Parathyroid adenoma (tissue), 2 donors: Measurements from ENCODE around the gene UTF1.

Experiments used
- H2AFZ ChIP-seq: fragments of 300-600 bp; sonication (generic); one replicate; pipeline ENCODE4 v1.7.0; 2017; ENCODE audit warnings: antibody characterized with exemption, mild to moderate bottlenecking
- H3K27ac ChIP-seq: fragments of 300-600 bp; sonication (generic); one replicate; pipeline ENCODE4 v1.7.0; 2017
- H3K27me3 ChIP-seq: fragments of 300-600 bp; sonication (generic); one replicate; pipeline ENCODE4 v1.7.0; 2017; ENCODE audit warnings: low read length; ENCODE audit not compliant: control insufficient read depth, insufficient read depth
- H3K36me3 ChIP-seq: fragments of 300-600 bp; sonication (generic); one replicate; pipeline ENCODE4 v1.7.0; 2017; ENCODE audit warnings: low read length; ENCODE audit not compliant: control insufficient read depth, insufficient read depth
- H3K4me1 ChIP-seq: fragments of 300-600 bp; sonication (generic); one replicate; pipeline ENCODE4 v1.7.0; 2017; ENCODE audit warnings: control low read depth
- H3K4me2 ChIP-seq: fragments of 300-600 bp; sonication (generic); one replicate; pipeline ENCODE4 v1.7.0; 2017; ENCODE audit warnings: low read length
- H3K4me3 ChIP-seq: fragments of 300-600 bp; sonication (generic); one replicate; pipeline ENCODE4 v1.7.0; 2017; ENCODE audit warnings: low read depth, low read length
- H3K79me2 ChIP-seq: fragments of 300-600 bp; sonication (generic); one replicate; pipeline ENCODE4 v1.7.0; 2017; ENCODE audit warnings: control low read depth
- H3K9ac ChIP-seq: fragments of 300-600 bp; sonication (generic); one replicate; pipeline ENCODE4 v1.7.0; 2017; ENCODE audit warnings: mild to moderate bottlenecking
- H3K9me3 ChIP-seq: fragments of 300-600 bp; sonication (generic); one replicate; pipeline ENCODE4 v1.7.0; 2017; ENCODE audit warnings: low read length; ENCODE audit not compliant: control insufficient read depth
- TF ChIP-seq, protein P1 (sequence below): fragments of 300-600 bp; sonication (generic); IDR thresholded peaks from one replicate; pipeline ENCODE4 v1.7.0; 2017; ENCODE audit warnings: antibody characterized with exemption, mild to moderate bottlenecking
- donor health status: primary hyperparathyroidism.

UTF1 gene

DNA sequence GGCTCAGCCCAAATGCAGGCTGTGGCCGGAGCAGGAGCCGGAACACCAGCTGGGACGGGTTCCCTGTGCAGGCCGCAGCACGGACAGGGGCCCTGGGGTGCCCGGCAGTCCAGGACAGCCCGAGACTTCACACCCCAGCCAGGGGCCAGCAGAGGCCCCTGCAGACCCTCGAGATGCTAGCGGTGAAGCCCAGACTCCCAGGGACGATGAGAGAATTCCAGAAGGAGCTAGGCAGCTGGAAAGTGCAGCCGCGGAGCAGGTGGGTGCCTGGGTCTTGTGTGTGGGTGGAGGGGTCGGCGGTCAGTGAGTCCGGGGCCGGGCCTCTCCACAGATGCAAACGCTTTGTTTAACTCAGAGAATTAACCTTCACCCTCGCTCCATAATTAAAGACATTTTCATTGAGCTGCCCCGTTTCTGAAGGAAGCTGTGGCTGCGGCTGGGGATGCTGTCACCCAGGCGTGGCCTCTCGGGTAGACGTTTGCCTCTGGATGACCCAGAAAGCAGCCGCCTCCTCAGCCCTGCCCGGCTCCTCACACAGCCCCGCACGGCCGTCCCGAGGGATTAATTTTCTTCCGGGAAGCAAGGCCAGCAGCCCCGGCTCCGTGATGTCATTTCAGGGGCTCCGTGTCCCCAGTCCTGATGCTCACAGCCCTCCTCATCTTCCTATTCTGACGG lies 43.5 kb upstream of the UTF1 start:
- Histone ChIP-seq H3K79me2 (no peaks in the 10 kb centered on the region), H3K27me3 (no peaks in the 10 kb centered on the region), H3K36me3 (no peaks in the 10 kb centered on the region), H3K27ac (no peak overlapping the region), H3K4me2 (no peak overlapping the region), H2AFZ (no peak overlapping the region), H3K9me3 (no peaks in the 10 kb centered on the region), H3K4me1 (no peaks in the 10 kb centered on the region), H3K9ac (no peak overlapping the region), H3K4me3 (no peak overlapping the region)
- TF ChIP-seq, protein P1, sequence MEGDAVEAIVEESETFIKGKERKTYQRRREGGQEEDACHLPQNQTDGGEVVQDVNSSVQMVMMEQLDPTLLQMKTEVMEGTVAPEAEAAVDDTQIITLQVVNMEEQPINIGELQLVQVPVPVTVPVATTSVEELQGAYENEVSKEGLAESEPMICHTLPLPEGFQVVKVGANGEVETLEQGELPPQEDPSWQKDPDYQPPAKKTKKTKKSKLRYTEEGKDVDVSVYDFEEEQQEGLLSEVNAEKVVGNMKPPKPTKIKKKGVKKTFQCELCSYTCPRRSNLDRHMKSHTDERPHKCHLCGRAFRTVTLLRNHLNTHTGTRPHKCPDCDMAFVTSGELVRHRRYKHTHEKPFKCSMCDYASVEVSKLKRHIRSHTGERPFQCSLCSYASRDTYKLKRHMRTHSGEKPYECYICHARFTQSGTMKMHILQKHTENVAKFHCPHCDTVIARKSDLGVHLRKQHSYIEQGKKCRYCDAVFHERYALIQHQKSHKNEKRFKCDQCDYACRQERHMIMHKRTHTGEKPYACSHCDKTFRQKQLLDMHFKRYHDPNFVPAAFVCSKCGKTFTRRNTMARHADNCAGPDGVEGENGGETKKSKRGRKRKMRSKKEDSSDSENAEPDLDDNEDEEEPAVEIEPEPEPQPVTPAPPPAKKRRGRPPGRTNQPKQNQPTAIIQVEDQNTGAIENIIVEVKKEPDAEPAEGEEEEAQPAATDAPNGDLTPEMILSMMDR: no peak

DNA sequence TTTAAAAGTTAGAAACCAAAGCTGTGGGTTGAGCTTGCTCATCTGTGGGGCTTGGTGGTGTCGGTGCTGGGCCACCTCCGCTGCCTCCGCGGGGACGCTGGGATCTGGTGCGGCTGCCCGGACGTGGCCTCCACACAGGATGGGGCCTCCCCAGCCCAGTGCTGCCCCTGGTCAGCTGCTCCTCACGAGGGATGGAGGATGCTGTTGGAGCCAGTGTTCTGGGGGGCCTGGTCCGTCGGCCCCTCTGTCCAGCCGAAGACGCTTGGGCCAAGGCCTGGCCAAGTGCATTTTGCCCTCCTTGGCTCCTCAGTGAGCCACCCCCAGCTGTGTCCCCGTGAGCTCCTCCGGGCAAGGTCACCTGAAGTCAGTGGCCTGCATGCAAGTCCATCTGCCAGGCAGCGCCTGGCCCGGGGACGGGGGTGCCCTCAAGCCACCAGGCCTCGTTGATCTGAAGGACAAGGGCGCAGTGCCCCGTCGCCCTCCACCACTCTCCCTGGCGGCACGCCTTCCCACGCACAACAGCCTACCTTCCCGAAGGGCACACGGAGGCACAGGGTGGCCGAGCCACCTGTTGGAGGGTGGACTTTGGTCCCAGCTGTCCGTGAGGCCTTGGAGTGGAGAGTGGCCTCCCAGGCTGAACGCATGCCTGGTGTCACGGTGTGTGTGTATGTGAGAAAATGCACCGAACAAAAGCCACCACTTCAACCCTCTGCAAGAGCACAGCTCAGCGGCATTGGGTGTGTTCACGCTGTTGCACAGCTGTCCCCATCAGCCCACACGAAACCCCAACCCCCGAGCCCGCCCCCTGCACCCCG lies 42.7 kb upstream of the UTF1 start:
- no peaks in the 10 kb centered on the region for H3K27me3 ChIP-seq
- no peak overlapping the region for H2AFZ ChIP-seq
- H3K79me2 ChIP-seq: no peaks in the 10 kb centered on the region
- H3K4me2 ChIP-seq: no peak overlapping the region
- TF ChIP-seq, protein P1: no peak
- no peak overlapping the region for H3K9ac ChIP-seq
- no peaks in the 10 kb centered on the region for H3K4me1 ChIP-seq
- no peaks in the 10 kb centered on the region for H3K9me3 ChIP-seq
- no peak overlapping the region for H3K4me3 ChIP-seq
- no peaks in the 10 kb centered on the region for H3K36me3 ChIP-seq
- H3K27ac ChIP-seq: no peak overlapping the region

DNA sequence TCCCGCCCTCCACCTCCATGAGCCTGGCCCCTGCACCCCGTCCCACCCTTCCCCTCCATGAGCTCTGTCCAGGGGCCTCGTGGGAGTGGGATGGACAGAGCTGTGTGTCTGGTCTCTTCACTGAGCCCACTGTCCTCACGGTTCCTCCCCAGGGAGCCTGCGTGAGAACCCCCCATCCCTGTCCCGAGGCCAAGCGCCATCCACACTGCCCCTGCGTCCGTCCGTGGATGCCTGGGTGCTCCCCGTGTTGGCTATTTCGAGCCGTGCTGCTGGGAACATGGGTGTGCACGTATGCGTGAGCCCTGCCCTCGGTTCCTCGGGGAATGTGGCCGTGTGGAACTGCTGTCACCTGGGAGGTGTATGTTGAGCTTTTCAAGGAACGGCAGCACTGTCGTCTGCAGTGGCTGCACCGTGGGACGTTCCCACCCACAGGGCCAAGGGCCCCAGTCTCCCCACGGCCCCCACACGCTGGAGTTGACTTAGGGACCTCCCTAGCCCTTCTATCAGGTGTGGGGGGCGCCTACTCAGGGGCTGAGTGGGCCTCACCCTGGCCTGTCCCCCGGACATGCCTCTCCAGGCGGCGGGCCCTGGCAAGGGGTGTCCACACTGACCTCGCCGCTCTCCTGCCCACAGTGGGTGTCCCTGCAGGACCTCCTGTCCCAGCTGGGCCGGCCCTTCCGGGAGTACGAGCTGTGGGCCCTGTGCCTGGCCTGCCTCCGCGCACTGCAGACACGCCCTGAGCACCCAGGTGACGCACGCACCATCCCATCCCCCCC lies 41.9 kb upstream of the UTF1 start:
- TF ChIP-seq, protein P1: no peak
- Histone ChIP-seq H3K4me3 (no peak overlapping the region), H3K4me2 (no peak overlapping the region), H3K27ac (no peak overlapping the region), H3K9me3 (no peaks in the 10 kb centered on the region), H3K27me3 (no peaks in the 10 kb centered on the region), H3K9ac (no peak overlapping the region), H2AFZ (no peak overlapping the region), H3K4me1 (no peaks in the 10 kb centered on the region), H3K36me3 (no peaks in the 10 kb centered on the region), H3K79me2 (no peaks in the 10 kb centered on the region)

DNA sequence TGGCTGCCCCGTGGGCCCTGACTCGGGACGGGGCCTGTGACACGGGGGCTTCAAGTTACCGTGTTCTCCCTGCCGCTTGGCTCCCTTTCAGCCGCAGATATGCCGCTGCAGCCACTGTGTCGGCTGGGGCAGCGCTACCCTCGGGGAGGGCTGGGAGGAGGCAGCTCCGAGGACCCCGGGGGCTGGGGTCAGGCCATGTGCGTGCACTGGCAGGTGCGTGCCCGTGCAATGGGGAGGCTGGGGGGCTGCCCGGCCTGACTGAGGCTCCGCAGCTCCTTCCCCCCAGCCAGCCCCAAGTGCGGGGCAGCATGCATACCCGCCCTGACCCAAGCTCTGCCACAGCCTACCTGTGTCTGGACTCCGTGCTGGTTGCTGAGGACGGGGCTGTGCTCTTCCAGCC lies 40.8 kb upstream of the UTF1 start:
- no peak overlapping the region for H2AFZ ChIP-seq
- no peaks in the 10 kb centered on the region for H3K79me2 ChIP-seq
- H3K27me3 ChIP-seq: no peaks in the 10 kb centered on the region
- no peaks in the 10 kb centered on the region for H3K4me1 ChIP-seq
- no peaks in the 10 kb centered on the region for H3K36me3 ChIP-seq
- no peak overlapping the region for H3K4me3 ChIP-seq
- TF ChIP-seq, protein P1: no peak
- no peaks in the 10 kb centered on the region for H3K9me3 ChIP-seq
- H3K27ac ChIP-seq: no peak overlapping the region
- H3K9ac ChIP-seq: no peak overlapping the region
- H3K4me2 ChIP-seq: no peak overlapping the region
